CD4-positive, alpha-beta T cell treated with Interleukin-1 beta for 1 hour (primary cell): ENCODE measurements around the gene BSDC1.
A peak's percentile ranks its signal among the peaks of the same experiment; 100 is the strongest.

Experiments used
- DNase-seq, 2 donors: peaks; one replicate each; pipeline ENCODE4 v3.0.0-alpha.2; 2020 to 2022

The BSDC1 gene

DNA sequence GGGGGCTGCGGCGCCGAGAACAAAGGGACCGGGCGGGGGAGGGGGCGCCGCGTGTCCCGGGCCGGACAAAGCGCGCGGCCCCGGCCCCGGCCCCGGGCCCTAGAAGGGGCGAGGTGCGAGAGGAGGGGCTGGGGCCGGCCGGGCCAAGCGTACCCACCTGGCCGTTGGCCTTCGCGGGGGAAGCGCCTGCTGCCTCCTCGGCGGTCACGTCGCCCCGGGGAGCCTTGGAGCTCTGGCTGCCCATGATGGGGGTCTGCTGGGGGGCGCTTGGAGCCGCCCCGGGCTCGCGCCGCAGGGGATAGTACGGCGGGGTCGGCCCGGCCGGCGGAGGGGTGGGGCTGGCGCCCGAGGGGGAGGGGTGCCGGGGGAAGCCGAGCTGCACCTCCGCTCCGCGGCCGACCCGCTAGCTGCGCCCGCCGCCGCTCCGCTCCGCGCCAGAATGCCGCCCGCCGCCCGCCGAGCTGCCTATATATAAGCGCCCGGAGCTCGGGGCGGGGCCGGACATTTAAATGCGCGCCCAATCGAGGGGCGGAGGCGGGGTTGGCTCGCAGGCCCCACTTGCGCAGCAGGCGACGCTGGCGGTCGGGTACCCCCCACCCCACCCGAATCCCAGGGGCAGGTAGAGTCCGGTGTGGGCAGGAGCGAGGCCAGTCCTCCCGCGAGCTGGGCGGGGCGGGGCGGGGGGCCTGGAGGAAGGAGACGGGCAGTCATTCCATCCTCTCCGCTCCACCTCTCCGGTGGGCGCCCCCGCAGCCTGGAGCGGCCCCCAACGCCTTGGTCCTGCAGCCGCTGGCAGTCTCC is 58.3 kb downstream of the BSDC1 start, which contains the start of gene MARCKSL1:
MARCKSL1 (minus strand) TSS at position 444 of the 801 bp plus-strand sequence; CDS start at position 244, 200 bp downstream.
- DNase-seq, result peak; percentile 89 to 90

DNA sequence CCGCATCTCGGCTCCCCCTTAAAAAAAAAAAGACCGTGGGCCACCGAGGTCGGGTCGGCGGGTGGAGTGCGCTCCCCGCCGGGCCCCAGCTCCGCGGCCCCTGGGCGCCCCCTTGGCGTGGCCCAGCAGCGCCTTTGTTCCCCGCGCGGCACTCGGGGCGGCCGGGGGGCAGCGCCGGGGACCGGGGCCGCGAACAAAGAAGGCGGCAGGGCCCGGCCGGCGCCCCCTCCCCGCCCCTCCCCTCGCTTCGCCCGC is 58.8 kb downstream of the BSDC1 start:
- no peak for DNase-seq

DNA sequence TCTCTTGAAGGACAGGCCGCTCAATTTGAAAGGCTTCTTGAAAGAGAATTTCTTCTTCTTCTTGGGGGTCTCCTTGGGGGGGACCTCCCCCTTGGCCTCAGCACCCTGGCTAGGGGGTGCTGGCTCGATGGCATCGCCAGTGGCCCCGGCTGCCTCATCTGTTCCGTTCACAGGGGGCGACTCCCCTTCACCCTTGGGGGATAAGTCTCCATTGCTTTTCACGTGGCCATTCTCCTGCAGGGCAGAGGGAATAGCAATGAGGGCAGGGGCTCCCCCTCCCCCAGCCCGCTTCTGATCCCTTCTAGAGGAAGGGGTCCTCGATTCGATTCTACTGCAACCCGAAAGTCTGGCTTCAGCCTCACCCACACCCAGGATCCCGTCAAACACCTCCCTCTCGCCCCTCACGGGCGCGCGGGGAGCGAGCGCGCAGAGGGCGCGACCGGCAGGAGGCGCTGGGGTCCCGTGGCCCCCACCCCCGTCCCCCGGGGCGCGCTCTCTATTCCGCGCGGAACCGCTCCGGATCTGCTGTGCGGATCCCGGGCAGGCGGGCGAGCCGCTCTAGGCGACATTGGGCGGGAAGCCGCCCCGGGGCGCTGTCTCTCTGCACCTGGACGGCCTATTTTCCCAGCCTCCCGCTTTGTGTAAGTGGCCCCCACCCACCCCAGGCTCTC is 59.2 kb downstream of the BSDC1 start:
- peak; percentile 68 to 70 for DNase-seq

DNA sequence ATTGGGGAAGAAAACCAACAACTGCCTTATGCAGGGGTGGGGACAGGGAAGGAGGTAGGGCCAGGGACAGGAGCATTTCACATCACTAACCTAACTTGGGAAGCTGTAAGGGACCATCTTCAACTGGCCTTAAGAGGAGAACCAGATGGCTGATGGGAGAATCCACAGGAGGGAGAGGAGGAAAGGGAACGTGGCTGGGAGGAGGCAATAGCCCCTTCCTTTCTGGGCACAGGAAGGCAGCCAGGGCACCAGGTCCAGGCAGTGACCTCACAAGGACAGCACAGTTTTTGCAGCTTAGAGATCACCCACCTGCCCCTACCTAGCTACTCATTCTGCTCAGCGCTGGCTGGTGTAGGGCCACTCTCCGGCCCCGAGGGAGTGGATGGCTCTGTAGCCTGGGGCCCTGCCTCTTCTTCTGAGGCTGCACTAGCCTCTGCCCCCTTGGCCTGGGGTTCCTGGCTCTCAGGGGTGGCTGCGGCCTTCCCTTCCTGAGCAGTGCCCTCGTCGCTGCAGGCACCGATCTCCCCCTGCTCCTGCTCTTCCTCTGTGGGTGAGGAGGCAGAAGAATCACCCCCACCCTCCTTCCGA is 59.9 kb downstream of the BSDC1 start:
- no peak for DNase-seq

DNA sequence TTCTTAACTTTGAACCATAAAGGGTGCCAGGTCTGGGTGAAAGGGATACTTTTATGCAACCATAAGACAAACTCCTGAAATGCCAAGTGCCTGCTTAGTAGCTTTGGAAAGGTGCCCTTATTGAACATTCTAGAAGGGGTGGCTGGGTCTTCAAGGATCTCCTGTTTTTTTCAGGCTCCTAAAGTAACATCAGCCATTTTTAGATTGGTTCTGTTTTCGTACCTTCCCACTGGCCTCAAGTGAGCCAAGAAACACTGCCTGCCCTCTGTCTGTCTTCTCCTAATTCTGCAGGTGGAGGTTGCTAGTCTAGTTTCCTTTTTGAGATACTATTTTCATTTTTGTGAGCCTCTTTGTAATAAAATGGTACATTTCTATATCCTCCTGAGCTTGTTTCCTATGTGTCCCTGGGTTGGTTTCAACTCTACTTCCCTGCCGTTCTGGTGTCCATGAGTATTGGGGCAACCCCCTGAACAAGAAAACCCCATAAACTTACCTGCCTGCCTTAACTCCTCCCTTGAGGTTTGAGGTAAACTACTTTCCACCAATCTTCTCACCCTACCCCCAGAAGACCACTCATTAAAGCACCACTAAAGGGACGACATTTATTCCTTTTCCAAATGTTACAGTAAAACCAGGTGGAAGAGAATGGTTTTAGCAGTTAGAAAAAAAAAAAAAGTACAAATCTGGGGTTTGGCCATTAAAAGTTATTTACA is 60.8 kb downstream of the BSDC1 start:
- DNase-seq, result no peak

DNA sequence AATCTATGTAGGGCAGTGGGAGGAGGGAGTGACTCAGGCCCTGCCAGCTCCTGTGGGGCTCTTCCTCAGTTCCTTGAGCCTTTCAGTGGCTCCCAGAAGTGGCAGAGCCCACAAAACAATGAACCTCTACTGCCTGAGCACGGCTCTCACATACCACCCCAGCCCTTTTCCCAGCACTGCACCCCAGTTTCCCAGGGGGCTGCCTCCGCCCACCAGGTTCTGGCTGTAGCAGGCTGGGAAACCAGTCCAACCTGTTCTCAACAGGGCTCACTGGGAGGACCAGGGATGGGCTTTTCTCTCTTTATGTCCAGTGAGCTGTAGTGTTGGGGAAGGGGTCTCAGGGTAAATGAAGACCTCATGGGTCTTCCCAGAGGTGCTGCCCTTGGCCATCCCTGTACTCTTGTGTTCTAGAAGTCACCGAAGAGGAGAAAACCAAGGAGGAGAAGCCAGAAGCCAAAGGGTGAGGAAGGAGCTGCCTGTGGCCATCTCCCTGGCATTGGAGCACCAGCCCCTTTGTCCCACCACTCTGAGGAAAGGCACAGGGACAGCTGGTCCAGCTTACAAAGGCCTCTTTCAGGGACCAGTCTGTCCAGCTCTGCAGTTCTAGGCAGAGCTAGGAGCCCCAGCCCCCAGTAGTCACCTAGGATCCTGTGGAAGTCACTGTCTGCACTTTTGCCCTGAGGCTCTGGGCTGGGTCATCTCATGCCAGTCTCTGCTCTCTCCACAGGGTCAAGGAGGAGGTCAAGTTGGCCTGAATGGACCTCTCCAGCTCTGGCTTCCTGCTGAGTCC is 61.8 kb downstream of the BSDC1 start:
- DNase-seq, result no peak

DNA sequence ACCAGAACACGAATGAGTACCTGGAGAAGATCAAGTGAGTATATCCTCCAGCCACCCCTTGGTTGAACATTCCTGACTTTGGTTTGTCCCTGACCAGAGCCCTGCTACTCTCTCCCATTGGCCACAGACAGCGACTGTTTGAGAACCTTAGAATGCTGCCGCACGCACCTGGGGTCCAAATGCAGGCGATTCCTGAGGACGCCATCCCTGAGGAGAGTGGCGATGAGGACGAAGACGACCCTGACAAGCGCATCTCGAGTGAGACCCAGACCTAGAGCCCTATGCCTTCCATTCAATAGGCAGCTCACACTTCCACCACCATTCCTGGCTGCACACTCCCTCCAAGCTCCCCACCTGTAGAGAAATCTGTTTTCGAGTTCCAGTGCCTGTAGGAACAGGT is 62.7 kb downstream of the BSDC1 start:
- DNase-seq, result no peak

DNA sequence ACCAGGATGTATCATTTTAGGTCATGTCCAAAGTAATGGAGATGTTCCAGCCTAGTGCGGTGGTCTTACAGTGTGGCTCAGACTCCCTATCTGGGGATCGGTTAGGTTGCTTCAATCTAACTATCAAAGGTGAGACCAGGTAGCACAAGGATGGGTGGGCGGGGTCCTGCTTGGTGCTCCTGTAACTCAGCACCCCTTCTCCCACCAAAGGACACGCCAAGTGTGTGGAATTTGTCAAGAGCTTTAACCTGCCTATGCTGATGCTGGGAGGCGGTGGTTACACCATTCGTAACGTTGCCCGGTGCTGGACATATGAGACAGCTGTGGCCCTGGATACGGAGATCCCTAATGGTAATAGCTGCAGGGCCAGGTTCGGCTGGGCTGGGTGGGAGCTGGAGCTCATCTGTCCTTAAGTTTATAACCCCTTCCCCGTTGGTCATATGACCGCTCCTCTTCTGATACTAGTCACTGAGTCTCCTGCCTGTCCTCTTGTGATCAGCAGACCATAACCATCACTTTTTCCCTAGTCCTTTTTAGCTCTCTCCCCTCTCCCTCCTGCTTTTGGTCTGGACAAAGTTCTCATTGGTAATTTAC is 63.6 kb downstream of the BSDC1 start:
- DNase-seq, result no peak

DNA sequence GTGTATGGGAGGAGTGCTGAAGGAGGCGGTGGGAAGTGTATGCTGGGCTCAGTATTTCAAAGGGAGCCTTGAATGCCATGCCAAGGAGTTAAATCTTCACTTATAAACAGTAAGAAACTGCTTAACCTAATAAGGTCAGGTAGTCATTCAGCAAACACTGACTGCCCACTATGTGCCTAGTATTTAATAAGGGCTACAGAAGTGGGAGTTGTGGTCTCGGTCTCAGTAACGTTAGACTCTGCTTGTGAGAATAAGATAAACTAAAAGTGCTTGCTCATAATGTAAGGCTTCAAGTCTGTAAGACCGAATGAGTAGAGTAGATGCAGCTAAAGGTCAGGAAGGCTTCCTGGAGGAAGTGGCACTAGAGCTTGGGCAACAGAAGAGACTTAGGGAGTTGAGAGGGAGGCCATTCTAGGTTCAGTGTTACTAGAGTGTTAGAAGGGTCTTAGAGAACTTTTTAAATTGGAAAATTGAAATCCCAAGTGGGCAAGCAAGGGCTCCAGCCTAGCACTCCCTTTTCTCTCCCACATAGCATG is 64.2 kb downstream of the BSDC1 start:
- DNase-seq, result no peak

DNA sequence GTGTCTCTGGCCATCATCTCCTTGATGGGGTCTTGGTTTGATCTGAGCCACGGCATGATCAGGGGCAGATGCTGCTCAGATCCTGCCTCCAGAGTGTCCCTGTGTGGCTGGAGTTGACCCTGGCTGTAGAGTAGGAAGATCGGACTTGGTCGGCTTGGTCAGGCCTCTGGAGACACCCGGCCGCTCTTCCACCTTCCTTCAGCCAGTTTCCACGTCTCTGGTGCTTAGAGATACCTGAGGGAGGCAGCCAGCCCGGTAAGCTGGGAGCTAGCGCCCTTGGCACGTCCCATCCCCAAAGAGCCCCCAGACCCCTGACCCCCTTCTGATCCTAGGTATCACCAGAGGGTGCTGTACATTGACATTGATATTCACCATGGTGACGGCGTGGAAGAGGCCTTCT is 67.0 kb downstream of the BSDC1 start:
- DNase-seq, result no peak

DNA sequence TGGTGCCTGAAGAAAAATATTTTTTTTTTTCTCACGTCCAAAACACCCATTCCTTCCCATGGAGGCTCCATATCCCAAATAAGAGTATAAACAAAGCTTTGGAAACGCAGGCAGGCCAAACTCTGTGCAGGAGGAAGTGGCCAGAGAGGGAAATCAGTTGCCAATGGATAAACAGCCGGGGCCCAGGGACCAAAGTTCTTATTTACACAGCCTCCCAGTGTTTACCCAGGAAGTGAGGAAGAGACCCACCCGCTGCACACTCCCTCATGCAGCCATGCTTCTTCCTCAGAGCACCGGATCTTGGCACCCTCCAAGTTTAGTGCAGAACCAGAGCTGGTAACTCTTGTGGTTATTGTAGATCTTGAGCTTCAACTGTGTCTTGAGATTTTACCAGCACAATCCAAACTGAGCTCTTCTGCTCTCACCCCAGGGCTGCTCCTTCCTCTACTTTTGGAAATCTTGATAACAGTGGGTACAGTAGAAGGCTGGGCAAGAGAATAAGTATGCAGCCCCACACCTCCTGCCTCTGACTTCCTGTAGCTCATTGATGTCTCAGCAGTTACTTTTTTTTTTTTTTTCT is 72.4 kb downstream of the BSDC1 start:
- DNase-seq, result peak; percentile 26 to 49

DNA sequence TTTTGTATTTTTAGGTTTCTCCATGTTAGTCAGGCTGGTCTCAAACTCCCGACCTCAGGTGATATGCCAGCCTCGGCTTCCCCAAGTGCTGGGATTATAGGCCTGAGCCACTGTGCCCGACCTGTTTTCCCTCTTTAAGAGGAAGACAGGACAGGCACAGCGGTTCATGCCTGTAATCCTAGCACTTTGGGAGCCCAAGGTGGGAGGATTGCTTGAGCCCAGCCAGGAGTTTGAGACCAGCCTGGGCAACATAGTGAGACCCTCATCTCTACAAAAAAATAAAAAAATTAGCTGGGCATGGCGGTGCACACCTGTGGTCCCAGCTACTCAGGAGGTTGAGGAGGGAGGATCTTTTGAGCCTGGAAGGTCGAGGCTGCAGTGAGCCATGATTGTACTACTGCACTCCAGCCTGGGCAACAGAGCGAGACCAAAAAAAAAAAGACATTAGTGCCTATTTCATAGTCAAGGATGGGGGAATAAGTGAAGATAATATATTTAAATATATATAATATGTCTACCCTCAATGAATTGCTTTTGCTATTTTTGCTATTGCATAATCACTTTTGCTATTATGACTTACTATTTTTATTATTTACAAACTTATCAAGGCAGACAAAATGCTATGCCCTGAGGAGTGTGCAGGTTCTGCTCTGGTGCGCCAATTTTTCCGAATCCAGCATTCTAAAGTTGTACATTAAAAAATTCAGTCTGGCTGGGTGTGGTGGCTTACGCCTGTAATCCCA is 75.9 kb downstream of the BSDC1 start:
- no peak for DNase-seq

DNA sequence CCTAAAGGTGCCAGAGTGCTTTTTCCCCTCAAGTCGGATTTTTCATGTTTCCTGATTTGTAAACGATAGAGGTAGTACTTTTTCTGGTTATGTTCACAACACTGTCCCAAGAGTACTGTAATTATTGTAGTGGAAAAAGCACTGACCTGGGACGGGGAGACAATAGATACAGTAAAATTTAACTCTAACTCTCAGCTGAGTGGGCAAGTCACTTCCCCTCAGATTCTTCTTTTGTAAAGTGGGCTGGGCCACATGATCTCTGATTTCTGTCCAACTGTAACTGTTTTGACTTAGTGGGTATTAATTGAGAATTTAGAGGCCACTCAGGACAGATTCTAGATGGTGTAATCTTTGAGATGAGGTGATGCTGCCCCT is 77.4 kb downstream of the BSDC1 start:
- DNase-seq, result no peak
